Caco-2 (cell line): ENCODE results near the gene LYST. TPM values are rescaled to one million over a fixed set of nuclear protein-coding genes. Genes with fewer than 3 reads are reported as not detected.

Experiments
- BruUV-seq: library from RNA; stranded (reverse); fragments of 400-500 nt; replicated peaks from 2 replicates; lab custom pipeline; 2021; lab: Mats Ljungman, UMichigan
- CTCF ChIA-PET: fragments of 300-600 bp; sonication (Branson Sonifier 250); formaldehyde crosslinking; loops from one replicate; lab custom pipeline; 2022; ENCODE audit warnings: antibody characterized with exemption; lab: Charles Lee
- POLR2A ChIA-PET: fragments of 300-600 bp; sonication (Branson Sonifier 250); formaldehyde crosslinking; loops from one replicate; lab custom pipeline; 2022; ENCODE audit warnings: antibody characterized with exemption; lab: Charles Lee
- DNase-seq, 2 experiments: peaks; one replicate each; pipeline versions ENCODE4 v3.0.0 to v3.0.0-alpha.2; 2020 to 2022
- H3K27me3 ChIP-seq: replicated peaks from 2 replicates; pipeline ENCODE4 v1.6.0; 2011; ENCODE audit warnings: low read length; ENCODE audit not compliant: control insufficient read depth, insufficient read depth
- H3K36me3 ChIP-seq: 2 replicates; pipeline ENCODE4 v1.5.1; 2011; ENCODE audit warnings: low read length; ENCODE audit not compliant: control insufficient read depth, insufficient read depth
- H3K4me1 ChIP-seq: fragments of 250-450 bp; sonication (Bioruptor Pico); 2 replicates; pipeline ENCODE4 v1.5.1; 2020; ENCODE audit warnings: mild to moderate bottlenecking
- H3K4me3 ChIP-seq: 2 replicates; pipeline ENCODE4 v1.5.1; 2011; ENCODE audit warnings: low read depth, mild to moderate bottlenecking, control low read depth, low read length
- H3K9me3 ChIP-seq: fragments of 250-450 bp; sonication (Bioruptor Pico); 2 replicates; pipeline ENCODE4 v1.5.1; 2020; ENCODE audit warnings: mild to moderate bottlenecking, moderate library complexity
- H3K27ac Mint-ChIP-seq: one replicate; pipeline ENCODE4 v1.8.0; 2022; ENCODE audit warnings: mixed read lengths; ENCODE audit not compliant: unreplicated experiment
- H3K27me3 Mint-ChIP-seq: one replicate; pipeline ENCODE4 v1.8.0; 2022; ENCODE audit warnings: mixed read lengths; ENCODE audit not compliant: insufficient read depth, unreplicated experiment
- H3K36me3 Mint-ChIP-seq: one replicate; pipeline ENCODE4 v1.8.0; 2022; ENCODE audit warnings: mild to moderate bottlenecking, mixed read lengths; ENCODE audit not compliant: insufficient read depth, unreplicated experiment
- H3K4me1 Mint-ChIP-seq: one replicate; pipeline ENCODE4 v1.8.0; 2022; ENCODE audit warnings: low read depth, mixed read lengths; ENCODE audit not compliant: unreplicated experiment
- H3K4me3 Mint-ChIP-seq: one replicate; pipeline ENCODE4 v1.8.0; 2022; ENCODE audit warnings: mild to moderate bottlenecking, moderate library complexity, mixed read lengths; ENCODE audit not compliant: unreplicated experiment
- H3K9me3 Mint-ChIP-seq: one replicate; pipeline ENCODE4 v1.8.0; 2022; ENCODE audit warnings: mixed read lengths; ENCODE audit not compliant: unreplicated experiment
- intact Hi-C: fragments of 100-400 bp; cut with micrococcal nuclease; formaldehyde crosslinking; loops from one replicate; pipeline ENCODE4 v1.10.0; 2022; ENCODE audit not compliant: unreplicated experiment
- total RNA-seq: library from RNA; stranded (reverse); gene quantifications from 2 replicates; pipeline ENCODE4 v1.2.3, GENCODE V29; 2022
- TF ChIP-seq, protein P1 (sequence below), 2 experiments: fragments of 200-600 bp in 1 of 2; IDR thresholded peaks; 1 replicate in 1 of 2; 2 replicates in 1 of 2; pipeline versions ENCODE4 v1.5.1 to v1.8.0; 2011 to 2022; ENCODE audit warnings: antibody characterized with exemption in 1 of 2, control low read depth in 1 of 2, inconsistent platforms in 1 of 2, low read depth in 1 of 2, low read length in 1 of 2, mild to moderate bottlenecking in 1 of 2, moderate library complexity in 1 of 2; ENCODE audit not compliant: insufficient read depth in 1 of 2, severe bottlenecking in 1 of 2, unreplicated experiment in 1 of 2

LYST gene
- total RNA-seq, 1 experiment from 2014 or later, result 5.6 TPM

- no peaks in the 10 kb centered on the region for H3K4me1 Mint-ChIP-seq
- BruUV-seq, result no TSS peak
- TF ChIP-seq, protein P1, sequence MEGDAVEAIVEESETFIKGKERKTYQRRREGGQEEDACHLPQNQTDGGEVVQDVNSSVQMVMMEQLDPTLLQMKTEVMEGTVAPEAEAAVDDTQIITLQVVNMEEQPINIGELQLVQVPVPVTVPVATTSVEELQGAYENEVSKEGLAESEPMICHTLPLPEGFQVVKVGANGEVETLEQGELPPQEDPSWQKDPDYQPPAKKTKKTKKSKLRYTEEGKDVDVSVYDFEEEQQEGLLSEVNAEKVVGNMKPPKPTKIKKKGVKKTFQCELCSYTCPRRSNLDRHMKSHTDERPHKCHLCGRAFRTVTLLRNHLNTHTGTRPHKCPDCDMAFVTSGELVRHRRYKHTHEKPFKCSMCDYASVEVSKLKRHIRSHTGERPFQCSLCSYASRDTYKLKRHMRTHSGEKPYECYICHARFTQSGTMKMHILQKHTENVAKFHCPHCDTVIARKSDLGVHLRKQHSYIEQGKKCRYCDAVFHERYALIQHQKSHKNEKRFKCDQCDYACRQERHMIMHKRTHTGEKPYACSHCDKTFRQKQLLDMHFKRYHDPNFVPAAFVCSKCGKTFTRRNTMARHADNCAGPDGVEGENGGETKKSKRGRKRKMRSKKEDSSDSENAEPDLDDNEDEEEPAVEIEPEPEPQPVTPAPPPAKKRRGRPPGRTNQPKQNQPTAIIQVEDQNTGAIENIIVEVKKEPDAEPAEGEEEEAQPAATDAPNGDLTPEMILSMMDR (IDR thresholded peaks at IDR 0.05; ENCODE audit: insufficient read depth in 1 of 2, low read depth in 1 of 2, low read length in 1 of 2, severe bottlenecking in 1 of 2, unreplicated experiment in 1 of 2), result no peak
- H3K9me3 ChIP-seq, result no peaks in the 10 kb centered on the region; the same call in 1 of the 2 replicates
- no peak overlapping the region for H3K27ac Mint-ChIP-seq
- no peaks in the 10 kb centered on the region for H3K27me3 ChIP-seq
- POLR2A ChIA-PET, result no interaction called here
- H3K4me1 ChIP-seq, result no peaks in the 10 kb centered on the region
- no peaks in the 10 kb centered on the region for H3K36me3 ChIP-seq
- no peak overlapping the region for H3K4me3 Mint-ChIP-seq
- H3K36me3 Mint-ChIP-seq, result no peaks in the 10 kb centered on the region
- no peak for DNase-seq
- H3K4me3 ChIP-seq, result no peak overlapping the region
- H3K27me3 Mint-ChIP-seq, result no peaks in the 10 kb centered on the region
- H3K9me3 Mint-ChIP-seq, result no peaks in the 10 kb centered on the region
- intact Hi-C loops, result no loop called here
- CTCF ChIA-PET, result no interaction called here
Measured at GRCh38 chr1:235688096-235688495, 178.6 kb downstream of the LYST start.

DNA sequence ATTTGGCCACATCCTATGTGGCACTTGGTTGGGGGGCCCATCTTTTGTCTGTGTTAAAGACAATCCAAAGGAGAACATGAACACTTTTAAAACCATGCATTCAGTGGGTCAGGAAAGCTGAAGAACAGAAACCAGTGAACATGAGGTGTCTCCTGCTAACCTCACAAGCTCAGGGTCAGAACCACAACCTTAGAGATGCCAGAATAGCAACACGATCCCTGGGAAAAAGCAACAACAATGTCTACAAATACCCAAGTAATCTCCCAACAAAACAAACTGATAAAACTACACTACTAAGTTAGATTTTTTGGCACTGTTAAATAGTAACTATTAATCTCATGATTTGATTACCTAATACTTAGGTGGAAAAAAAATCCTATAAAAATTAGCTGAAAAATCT lies 183.1 kb downstream of the LYST start:
- Mint-ChIP-seq H3K27ac (no peak overlapping the region), H3K4me1 (no peaks in the 10 kb centered on the region), H3K9me3 (no peaks in the 10 kb centered on the region), H3K27me3 (no peaks in the 10 kb centered on the region), H3K36me3 (no peaks in the 10 kb centered on the region), H3K4me3 (no peak overlapping the region)
- Histone ChIP-seq H3K36me3 (no peaks in the 10 kb centered on the region), H3K4me1 (no peaks in the 10 kb centered on the region), H3K9me3 (no peaks in the 10 kb centered on the region; the same call in 1 of the 2 replicates), H3K27me3 (0 out of 2 replicates have a peak, but pooled peaks cover 1% of the 10 kb centered on the region), H3K4me3 (no peak overlapping the region)
- ChIA-PET POLR2A (no interaction called here), CTCF (no interaction called here)
- TF ChIP-seq, protein P1 (IDR thresholded peaks at IDR 0.05; ENCODE audit: insufficient read depth in 1 of 2, low read depth in 1 of 2, low read length in 1 of 2, severe bottlenecking in 1 of 2, unreplicated experiment in 1 of 2), result no peak
- BruUV-seq, result no TSS peak
- DNase-seq, result no peak
- intact Hi-C loops, result no loop called here

DNA sequence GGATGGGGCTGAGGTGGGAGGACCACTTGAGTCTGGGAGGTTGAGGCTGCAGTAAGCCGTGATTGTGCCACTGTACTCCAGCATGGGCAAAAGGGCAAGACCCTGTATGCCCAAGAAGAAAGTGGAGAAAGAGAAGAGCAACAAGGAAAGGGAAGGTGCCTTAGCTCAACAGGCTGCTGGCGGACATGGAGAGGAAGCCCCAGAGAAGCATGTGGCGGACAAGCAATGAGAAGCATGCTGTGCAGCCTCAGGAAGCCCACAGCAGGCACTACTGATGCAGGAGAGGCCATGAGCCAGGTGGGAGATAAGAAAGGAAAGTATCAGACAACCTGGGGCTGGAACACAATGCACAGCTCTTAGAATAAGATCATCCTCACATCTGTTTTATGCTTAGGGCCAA lies 184.5 kb downstream of the LYST start:
- BruUV-seq, result no TSS peak
- no peaks in the 10 kb centered on the region for H3K4me1 ChIP-seq
- no peak overlapping the region for H3K4me3 Mint-ChIP-seq
- H3K4me3 ChIP-seq, result no peak overlapping the region
- H3K27me3 ChIP-seq, result 0 out of 2 replicates have a peak, but pooled peaks cover 1% of the 10 kb centered on the region
- no peak overlapping the region for H3K27ac Mint-ChIP-seq
- TF ChIP-seq, protein P1 (IDR thresholded peaks at IDR 0.05; ENCODE audit: insufficient read depth in 1 of 2, low read depth in 1 of 2, low read length in 1 of 2, severe bottlenecking in 1 of 2, unreplicated experiment in 1 of 2), result no peak
- ChIA-PET POLR2A (no interaction called here), CTCF (no interaction called here)
- no peak for DNase-seq
- no peaks in the 10 kb centered on the region for H3K9me3 Mint-ChIP-seq
- H3K36me3 Mint-ChIP-seq, result no peaks in the 10 kb centered on the region
- intact Hi-C loops, result no loop called here
- peaks cover 5% of the 10 kb centered on the region; the same call in 1 of the 2 replicates for H3K9me3 ChIP-seq
- no peaks in the 10 kb centered on the region for H3K4me1 Mint-ChIP-seq
- H3K27me3 Mint-ChIP-seq, result no peaks in the 10 kb centered on the region
- H3K36me3 ChIP-seq, result no peaks in the 10 kb centered on the region
